NCI-H1048 (cell line): Measurements from ENCODE around the gene GRB2.
"Not testable (repeated sequence)": the region's sequence is repeated elsewhere in the genome, so short reads cannot be mapped to it uniquely, and the experiment has no call there.

Source experiments
- DNase-seq: peaks from one replicate; lab custom pipeline; 2025; lab: John Stamatoyannopoulos, UW

GRB2 gene

GRCh38 chr17:75386430-75386829 lies 19.0 kb downstream of the GRB2 start:
- no peak for DNase-seq

GRCh38 chr17:75384751-75385150 lies 20.7 kb downstream of the GRB2 start:
- no peak for DNase-seq

GRCh38 chr17:75383842-75384195 lies 21.7 kb downstream of the GRB2 start:
- DNase-seq: no peak

- DNase-seq: no peak
These were observed 24.7 kb downstream of the GRB2 start for GRCh38 chr17:75380750-75381149.

GRCh38 chr17:75380315-75380714 lies 25.2 kb downstream of the GRB2 start:
- no peak for DNase-seq

DNA sequence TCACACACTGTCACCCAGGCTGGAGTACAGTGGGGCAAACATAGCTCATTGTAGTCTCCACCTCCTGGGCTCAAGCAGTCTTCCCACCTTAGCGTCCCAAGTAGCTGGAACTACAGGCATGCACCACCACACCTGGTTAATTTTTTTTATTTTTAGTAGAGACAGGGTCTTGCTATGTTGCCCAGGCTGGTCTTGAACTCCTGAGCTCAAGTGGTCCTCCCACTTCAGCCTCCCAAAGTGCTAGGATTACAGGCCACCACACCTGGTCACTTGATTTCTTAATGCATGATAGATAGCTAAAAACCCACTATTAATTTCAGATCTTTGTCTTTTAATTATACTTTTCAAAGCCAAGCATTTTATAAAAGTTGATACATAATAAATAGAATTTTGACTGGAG lies 26.1 kb downstream of the GRB2 start:
- DNase-seq: not testable (repeated sequence)

GRCh38 chr17:75373280-75373679 lies 32.2 kb downstream of the GRB2 start:
- no peak for DNase-seq

- no peak for DNase-seq
These were observed 33.5 kb downstream of the GRB2 start for GRCh38 chr17:75371981-75372380.

- DNase-seq: no peak
These were observed 34.1 kb downstream of the GRB2 start for GRCh38 chr17:75371339-75371738.

- no peak for DNase-seq
These were observed 35.1 kb downstream of the GRB2 start for GRCh38 chr17:75370286-75370915.

- not testable (repeated sequence) for DNase-seq
These were observed 37.4 kb downstream of the GRB2 start for GRCh38 chr17:75367838-75368789.

DNA sequence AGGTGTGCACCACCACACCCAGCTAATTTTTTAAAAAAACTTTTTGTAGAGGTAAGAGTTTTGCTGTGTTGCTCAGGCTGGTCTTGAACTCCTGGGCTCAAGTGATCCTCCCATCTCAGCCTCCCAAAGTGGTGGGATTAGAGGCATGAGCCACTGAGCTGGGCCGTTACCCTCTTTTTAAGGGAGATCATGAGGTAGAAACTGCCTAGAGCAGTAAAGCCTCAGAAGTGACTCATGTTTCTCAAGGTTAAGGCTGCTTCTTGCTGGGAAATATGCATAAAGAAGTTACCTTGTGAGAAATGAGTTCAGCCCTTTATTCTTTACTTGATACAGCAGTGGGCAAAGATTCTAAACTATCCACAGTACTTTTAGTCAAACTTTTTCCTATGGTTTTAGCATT lies 38.2 kb downstream of the GRB2 start:
- no peak for DNase-seq

DNA sequence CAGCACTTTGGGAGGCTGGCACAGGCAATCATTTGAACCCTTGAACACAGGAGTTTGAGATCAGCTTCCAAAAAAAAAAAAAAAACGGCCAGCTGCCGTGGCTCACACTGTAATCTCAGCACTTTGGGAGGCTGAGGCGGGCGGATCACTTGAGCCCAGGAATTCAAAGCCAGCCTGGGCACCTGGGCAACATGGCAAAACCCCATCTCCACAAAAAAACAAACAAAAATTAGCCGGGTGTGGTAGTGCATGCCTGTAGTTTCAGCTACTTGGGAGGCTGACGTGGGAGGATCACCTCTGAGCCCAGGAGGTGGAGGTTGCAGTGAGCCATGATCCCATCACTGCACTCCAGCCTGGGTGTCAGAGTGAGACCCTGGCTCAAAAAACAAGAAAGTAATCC lies 39.0 kb downstream of the GRB2 start:
- DNase-seq: no peak

DNA sequence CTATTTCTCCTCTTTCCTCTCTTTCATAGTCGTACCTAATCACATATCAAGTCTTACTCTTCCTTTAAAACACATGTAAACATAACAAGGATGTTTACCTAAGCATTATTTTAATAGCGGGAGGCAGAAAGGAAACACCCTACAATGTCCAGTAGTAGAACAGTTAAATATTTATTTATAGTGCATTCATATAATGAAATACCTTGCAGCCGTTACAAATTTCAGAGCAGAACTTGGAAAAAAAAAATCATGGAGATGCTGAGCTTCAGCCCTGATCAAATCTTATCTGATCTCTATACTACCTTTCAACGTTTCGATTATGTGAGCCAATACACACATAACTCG lies 39.6 kb downstream of the GRB2 start:
- no peak for DNase-seq

- no peak for DNase-seq
These were observed 40.2 kb downstream of the GRB2 start for GRCh38 chr17:75365009-75365930.

- no peak for DNase-seq
These were observed 41.4 kb downstream of the GRB2 start for GRCh38 chr17:75364078-75364477.

DNA sequence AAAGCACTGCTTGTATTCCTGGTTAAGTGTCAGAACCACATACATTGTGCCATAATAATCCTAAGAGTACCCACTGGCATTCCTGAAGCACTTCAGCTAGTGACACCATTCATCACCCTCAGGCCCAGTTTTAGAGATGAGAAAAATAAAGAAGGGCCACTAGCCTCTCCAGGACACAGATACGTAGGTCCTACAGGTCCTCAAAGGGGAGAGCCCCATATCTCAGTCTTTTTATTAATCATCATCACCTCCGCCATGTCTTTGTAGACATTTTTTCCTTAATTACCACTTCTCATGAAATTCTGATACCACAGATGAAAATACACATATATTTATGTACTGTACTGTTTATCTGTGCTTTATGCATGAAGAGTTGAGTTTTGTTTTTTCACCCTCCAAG lies 43.5 kb downstream of the GRB2 start:
- no peak for DNase-seq

DNA sequence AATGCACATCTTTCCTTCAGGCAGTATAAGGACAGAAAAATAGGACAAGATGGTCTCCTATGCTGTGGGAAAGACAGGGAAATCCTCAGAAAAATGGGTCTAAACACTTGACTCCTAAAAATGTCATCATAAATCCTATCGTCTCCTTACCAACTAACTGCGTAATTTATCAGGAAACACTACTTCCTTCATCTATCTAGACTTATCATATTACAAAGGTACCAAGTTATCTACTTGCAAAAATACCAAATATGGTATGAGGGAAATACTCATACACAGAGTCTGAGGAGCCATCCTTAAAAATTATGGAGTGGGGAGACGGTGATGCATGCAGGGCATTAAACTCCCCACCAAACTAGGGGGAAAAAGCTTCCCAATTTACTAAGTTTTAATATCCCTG lies 44.1 kb downstream of the GRB2 start:
- DNase-seq: no peak

DNA sequence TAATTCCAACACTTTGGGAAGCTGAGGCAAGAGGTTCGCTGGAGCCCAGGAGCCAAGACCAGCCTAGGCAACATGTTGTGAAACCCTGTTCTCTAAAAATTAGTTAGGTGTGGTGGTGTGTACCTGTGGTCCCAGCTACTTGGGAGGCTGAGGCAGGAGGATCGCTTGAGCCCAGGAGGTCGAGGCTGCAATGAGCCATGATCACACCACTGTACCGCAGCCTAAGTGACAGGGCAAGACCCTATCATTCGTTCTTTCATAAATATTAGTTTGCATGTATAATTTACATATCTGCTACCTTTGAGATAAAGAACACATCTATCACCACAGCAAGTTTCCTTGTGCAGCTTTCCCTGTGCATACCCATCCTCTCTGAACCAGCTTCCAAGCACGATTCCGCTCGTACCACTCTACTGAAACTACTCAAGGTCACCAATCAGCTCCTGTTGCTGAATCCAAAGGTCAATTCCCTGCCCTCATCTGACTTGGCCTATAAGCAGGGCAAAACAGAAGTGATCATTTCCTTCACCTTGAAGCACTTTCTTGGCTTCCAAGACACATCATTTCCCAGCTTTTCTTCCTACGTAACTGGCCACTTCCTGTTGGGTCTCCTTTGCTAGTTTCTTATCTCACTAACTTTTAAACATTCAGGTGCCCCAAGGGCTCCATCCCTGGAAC lies 49.1 kb downstream of the GRB2 start:
- DNase-seq: no peak

DNA sequence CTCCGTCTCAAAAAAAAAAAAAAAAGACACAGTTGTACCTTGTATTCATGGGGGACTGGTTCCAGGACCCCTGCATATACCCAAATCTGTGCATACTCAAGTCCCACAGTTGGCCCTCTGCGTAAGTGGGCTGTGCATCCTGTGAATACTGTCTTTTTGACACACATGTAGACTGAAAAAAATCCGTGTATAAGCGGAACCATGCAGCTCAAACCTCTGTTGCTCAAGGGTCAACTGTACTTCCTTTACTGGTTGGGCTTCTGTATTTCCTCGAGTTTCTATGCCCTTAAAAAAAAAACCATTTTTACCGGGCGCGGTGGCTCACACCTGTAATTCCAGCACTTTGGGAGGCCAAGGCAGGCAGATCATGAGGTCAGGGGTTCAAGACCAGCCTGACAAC lies 52.3 kb downstream of the GRB2 start:
- no peak for DNase-seq

GRCh38 chr17:75352079-75352569 lies 53.4 kb downstream of the GRB2 start:
- no peak for DNase-seq

- no peak for DNase-seq
These were observed 54.8 kb downstream of the GRB2 start for GRCh38 chr17:75350706-75351105.
